ENCODE results near the gene PGBD5.

The PGBD5 gene

DNA sequence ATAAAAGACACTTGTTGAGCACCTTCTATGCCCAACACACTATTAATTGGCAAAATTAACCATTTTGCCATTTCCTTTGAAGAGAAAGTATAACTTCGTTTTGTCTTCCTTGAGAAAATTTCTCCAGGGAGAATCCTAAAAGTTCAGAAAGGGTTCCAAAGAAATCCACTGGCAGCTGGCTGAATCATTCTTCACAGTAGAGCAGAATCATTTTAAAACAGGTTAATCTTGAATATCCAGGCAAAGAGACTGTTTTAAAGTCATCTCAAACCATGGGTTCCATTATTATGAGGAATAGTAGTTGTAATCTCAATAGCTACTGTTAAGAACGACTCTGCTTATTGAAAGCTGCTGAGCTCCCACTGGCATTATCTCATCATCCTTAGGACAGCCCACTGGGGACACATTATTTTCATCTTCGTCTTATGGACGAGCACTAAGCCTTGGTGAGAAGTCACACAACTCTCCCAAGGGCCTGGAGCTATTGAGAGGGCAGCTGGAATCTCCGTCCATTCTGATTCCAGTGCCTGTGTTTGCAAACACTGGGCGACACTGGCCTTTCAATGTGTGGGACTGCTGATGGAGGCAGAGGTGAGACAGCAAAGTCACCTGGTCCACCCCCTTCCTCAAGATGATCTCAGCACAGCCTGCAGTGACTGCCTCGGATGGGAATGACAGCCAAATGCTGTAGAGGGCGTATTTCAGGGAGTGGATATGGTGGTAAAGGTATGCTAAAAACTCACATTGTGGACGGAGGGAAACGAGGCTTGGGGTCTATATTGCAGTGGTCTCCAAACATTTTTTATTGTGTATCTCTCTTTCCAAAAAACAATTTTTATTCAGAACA lies 15.3 kb upstream of the PGBD5 start:
- no peak overlapping the region for H3K4me3 ChIP-seq (ENCODE audit: low read length)
- no peak overlapping the region for H3K4me2 ChIP-seq (ENCODE audit: low read length)
- no peak for TF ChIP-seq EZH2phosphoT487 (IDR thresholded peaks at IDR 0.05; ENCODE audit: low read depth)
- TF ChIP-seq, protein P1, sequence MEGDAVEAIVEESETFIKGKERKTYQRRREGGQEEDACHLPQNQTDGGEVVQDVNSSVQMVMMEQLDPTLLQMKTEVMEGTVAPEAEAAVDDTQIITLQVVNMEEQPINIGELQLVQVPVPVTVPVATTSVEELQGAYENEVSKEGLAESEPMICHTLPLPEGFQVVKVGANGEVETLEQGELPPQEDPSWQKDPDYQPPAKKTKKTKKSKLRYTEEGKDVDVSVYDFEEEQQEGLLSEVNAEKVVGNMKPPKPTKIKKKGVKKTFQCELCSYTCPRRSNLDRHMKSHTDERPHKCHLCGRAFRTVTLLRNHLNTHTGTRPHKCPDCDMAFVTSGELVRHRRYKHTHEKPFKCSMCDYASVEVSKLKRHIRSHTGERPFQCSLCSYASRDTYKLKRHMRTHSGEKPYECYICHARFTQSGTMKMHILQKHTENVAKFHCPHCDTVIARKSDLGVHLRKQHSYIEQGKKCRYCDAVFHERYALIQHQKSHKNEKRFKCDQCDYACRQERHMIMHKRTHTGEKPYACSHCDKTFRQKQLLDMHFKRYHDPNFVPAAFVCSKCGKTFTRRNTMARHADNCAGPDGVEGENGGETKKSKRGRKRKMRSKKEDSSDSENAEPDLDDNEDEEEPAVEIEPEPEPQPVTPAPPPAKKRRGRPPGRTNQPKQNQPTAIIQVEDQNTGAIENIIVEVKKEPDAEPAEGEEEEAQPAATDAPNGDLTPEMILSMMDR (IDR thresholded peaks at IDR 0.05; ENCODE audit: low read depth, low read length): no peak
- no peaks in the 10 kb centered on the region for H4K20me1 ChIP-seq (ENCODE audit: insufficient read depth, low read length)
- H3K9me3 ChIP-seq (ENCODE audit: insufficient read depth, low read length): 0 out of 2 replicates have a peak, but pooled peaks cover 5% of the 10 kb centered on the region
- H3K36me3 ChIP-seq (replicated peaks; ENCODE audit: low read depth, low read length): no peaks in the 10 kb centered on the region
- no peak overlapping the region for H3K9ac ChIP-seq (ENCODE audit: low read length)
- no peak overlapping the region for H2AFZ ChIP-seq (ENCODE audit: low read depth, low read length)
- no peaks in the 10 kb centered on the region for H3K4me1 ChIP-seq (ENCODE audit: low read length)
- peaks cover 18% of the 10 kb centered on the region; the same call in 1 of the 2 replicates for H3K27me3 ChIP-seq (ENCODE audit: low read depth, low read length)
- no peak overlapping the region for H3K27ac ChIP-seq (ENCODE audit: low read length)
- H3K79me2 ChIP-seq (ENCODE audit: low read length): no peaks in the 10 kb centered on the region

DNA sequence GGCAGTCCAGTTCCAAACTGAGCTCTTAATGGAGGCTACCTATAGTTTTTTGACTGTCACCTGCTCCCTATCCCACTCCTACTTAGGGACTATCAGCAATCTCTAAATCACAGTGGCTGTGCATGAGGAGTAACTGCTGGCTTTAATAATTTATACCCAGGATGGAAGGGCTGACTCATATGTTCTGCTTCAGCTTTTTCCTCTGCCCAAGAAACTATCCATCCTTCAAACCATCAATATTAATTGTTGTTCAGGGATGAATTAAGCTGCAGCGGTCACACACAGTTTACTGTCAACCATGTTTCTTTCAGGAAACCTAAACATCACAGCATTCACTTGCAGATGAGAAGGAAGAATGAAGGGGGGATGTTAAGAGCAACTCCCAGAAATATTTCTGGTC lies 9.0 kb upstream of the PGBD5 start:
- Histone ChIP-seq H3K27me3 (ENCODE audit: low read depth, low read length) (peaks cover 18% of the 10 kb centered on the region; the same call in 1 of the 2 replicates), H3K4me1 (ENCODE audit: low read length) (peaks cover 20% of the 10 kb centered on the region)

DNA sequence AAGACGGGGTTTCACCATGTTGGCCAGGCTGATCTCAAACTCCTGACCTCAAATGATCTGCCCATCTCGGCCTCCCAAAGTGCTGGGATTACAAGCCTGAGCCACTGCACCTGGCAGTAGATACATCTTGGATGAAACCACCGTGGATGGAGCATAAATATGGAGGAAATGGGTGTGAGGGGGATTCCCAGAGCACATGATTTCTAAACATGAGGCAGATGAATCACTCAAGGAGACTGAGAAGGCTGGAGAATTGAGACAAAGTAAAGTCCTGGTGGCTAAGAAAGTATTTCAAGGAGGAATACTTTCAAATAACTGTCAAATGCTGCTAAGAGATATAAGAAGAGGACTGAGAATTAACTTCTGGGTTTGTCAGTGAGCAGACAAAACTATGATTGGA lies 5.4 kb upstream of the PGBD5 start:
- Histone ChIP-seq H3K36me3 (replicated peaks; ENCODE audit: low read depth, low read length) (no peaks in the 10 kb centered on the region), H3K9me3 (ENCODE audit: insufficient read depth, low read length) (peaks cover 4% of the 10 kb centered on the region; the same call in 1 of the 2 replicates), H3K4me1 (ENCODE audit: low read length) (peaks cover 36% of the 10 kb centered on the region), H3K9ac (ENCODE audit: low read length) (no peak overlapping the region), H3K79me2 (ENCODE audit: low read length) (no peaks in the 10 kb centered on the region), H3K27me3 (ENCODE audit: low read depth, low read length) (no peaks in the 10 kb centered on the region), H2AFZ (ENCODE audit: low read depth, low read length) (no peak overlapping the region), H4K20me1 (ENCODE audit: insufficient read depth, low read length) (no peaks in the 10 kb centered on the region), H3K4me3 (ENCODE audit: low read length) (no peak overlapping the region), H3K4me2 (ENCODE audit: low read length) (peak overlapping the region; percentile 11), H3K27ac (ENCODE audit: low read length) (no peak overlapping the region)
- TF ChIP-seq, protein P1 (IDR thresholded peaks at IDR 0.05; ENCODE audit: low read depth, low read length): no peak
- TF ChIP-seq EZH2phosphoT487 (IDR thresholded peaks at IDR 0.05; ENCODE audit: low read depth): no peak

More for the DNA sequence above, 9.0 kb upstream of the PGBD5 start:
- Histone ChIP-seq H4K20me1 (ENCODE audit: insufficient read depth, low read length) (no peaks in the 10 kb centered on the region), H3K4me3 (ENCODE audit: low read length) (no peak overlapping the region), H3K9me3 (ENCODE audit: insufficient read depth, low read length) (peaks cover 9% of the 10 kb centered on the region; the same call in 1 of the 2 replicates), H3K4me2 (ENCODE audit: low read length) (no peak overlapping the region), H3K79me2 (ENCODE audit: low read length) (no peaks in the 10 kb centered on the region), H3K36me3 (replicated peaks; ENCODE audit: low read depth, low read length) (no peaks in the 10 kb centered on the region), H2AFZ (ENCODE audit: low read depth, low read length) (no peak overlapping the region), H3K9ac (ENCODE audit: low read length) (no peak overlapping the region), H3K27ac (ENCODE audit: low read length) (no peak overlapping the region)
- TF ChIP-seq, protein P1 (IDR thresholded peaks at IDR 0.05; ENCODE audit: low read depth, low read length): no peak
- TF ChIP-seq EZH2phosphoT487 (IDR thresholded peaks at IDR 0.05; ENCODE audit: low read depth): no peak

DNA sequence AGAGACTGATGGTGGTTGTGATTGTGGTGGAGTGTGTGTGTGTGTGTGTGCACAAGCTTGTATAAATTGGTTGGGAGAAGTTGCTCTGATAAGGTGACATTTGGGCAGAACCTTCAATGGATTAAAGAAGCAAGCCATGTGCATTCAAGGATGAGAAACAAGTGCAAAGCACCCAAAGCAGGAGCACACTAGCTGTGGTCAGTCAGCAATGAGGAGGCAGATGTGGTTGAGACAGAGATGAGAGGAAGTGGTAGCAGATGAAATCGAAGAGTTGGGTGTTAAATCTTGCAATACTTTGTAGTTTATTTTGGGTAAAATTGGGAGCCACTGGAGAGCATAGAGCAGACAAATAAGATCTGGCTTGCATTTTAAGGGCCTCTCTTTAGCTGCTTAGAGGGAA lies 4.4 kb upstream of the PGBD5 start:
- no peaks in the 10 kb centered on the region for H3K36me3 ChIP-seq (replicated peaks; ENCODE audit: low read depth, low read length)
- H3K27ac ChIP-seq (ENCODE audit: low read length): no peak overlapping the region
- no peak overlapping the region for H3K4me2 ChIP-seq (ENCODE audit: low read length)
- H3K4me1 ChIP-seq (ENCODE audit: low read length): peaks cover 36% of the 10 kb centered on the region
- no peak for TF ChIP-seq EZH2phosphoT487 (IDR thresholded peaks at IDR 0.05; ENCODE audit: low read depth)
- TF ChIP-seq, protein P1 (IDR thresholded peaks at IDR 0.05; ENCODE audit: low read depth, low read length): no peak
- no peak overlapping the region for H3K4me3 ChIP-seq (ENCODE audit: low read length)
- H3K79me2 ChIP-seq (ENCODE audit: low read length): no peaks in the 10 kb centered on the region
- H3K9me3 ChIP-seq (ENCODE audit: insufficient read depth, low read length): peaks cover 4% of the 10 kb centered on the region; the same call in 1 of the 2 replicates
- no peaks in the 10 kb centered on the region for H4K20me1 ChIP-seq (ENCODE audit: insufficient read depth, low read length)
- no peak overlapping the region for H3K9ac ChIP-seq (ENCODE audit: low read length)
- no peak overlapping the region for H2AFZ ChIP-seq (ENCODE audit: low read depth, low read length)
- no peaks in the 10 kb centered on the region for H3K27me3 ChIP-seq (ENCODE audit: low read depth, low read length)
